Hepatocyte (in vitro differentiated cells): Measurements from ENCODE around the gene ACOX3. TPM values are rescaled to one million over a fixed set of nuclear protein-coding genes. Genes with fewer than 3 reads are reported as not detected.

Experiments
- DNase-seq: peaks from one replicate; pipeline ENCODE4 v3.0.0-alpha.2; 2016; ENCODE audit warnings: low spot score
- H2AFZ ChIP-seq: fragments of 200-600 bp; sonication (generic); 2 replicates; pipeline ENCODE4 v1.6.0; 2016; ENCODE audit warnings: antibody characterized with exemption, mild to moderate bottlenecking
- H3K27ac ChIP-seq: fragments of 200-600 bp; sonication (generic); 2 replicates; pipeline ENCODE4 v1.5.1; 2016; ENCODE audit warnings: mild to moderate bottlenecking
- H3K27me3 ChIP-seq: fragments of 200-600 bp; sonication (generic); 2 replicates; pipeline ENCODE4 v1.6.1; 2016
- H3K36me3 ChIP-seq: fragments of 200-600 bp; sonication (generic); replicated peaks from 2 replicates; pipeline ENCODE4 v1.5.1; 2016; ENCODE audit warnings: low read depth; ENCODE audit not compliant: insufficient read depth
- H3K4me1 ChIP-seq: fragments of 200-600 bp; sonication (generic); 2 replicates; pipeline ENCODE4 v1.5.1; 2016; ENCODE audit warnings: mild to moderate bottlenecking, moderate library complexity; ENCODE audit not compliant: insufficient read depth
- H3K4me2 ChIP-seq: fragments of 200-600 bp; sonication (generic); 2 replicates; pipeline ENCODE4 v1.6.0; 2016
- H3K4me3 ChIP-seq: fragments of 200-600 bp; sonication (generic); 2 replicates; pipeline ENCODE4 v1.5.1; 2016; ENCODE audit warnings: mild to moderate bottlenecking
- H3K79me2 ChIP-seq: fragments of 200-600 bp; sonication (generic); 2 replicates; pipeline ENCODE4 v1.6.0; 2017; ENCODE audit warnings: mild to moderate bottlenecking
- H3K9me2 ChIP-seq: fragments of 200-600 bp; sonication (generic); replicated peaks from 2 replicates; pipeline ENCODE4 v1.6.0; 2017; ENCODE audit warnings: mild to moderate bottlenecking; ENCODE audit not compliant: insufficient read depth
- H3K9me3 ChIP-seq: fragments of 200-600 bp; sonication (generic); 2 replicates; pipeline ENCODE4 v1.5.1; 2016; ENCODE audit warnings: low read depth, mild to moderate bottlenecking
- H4K20me1 ChIP-seq: fragments of 200-600 bp; sonication (generic); 2 replicates; pipeline ENCODE4 v1.6.0; 2016; ENCODE audit warnings: mild to moderate bottlenecking; ENCODE audit not compliant: insufficient read depth, poor library complexity, severe bottlenecking
- CTCF ChIP-seq: fragments of 200-600 bp; sonication (generic); IDR thresholded peaks from 2 replicates; pipeline ENCODE4 v1.5.1; 2016; ENCODE audit warnings: antibody characterized with exemption, mild to moderate bottlenecking; ENCODE audit not compliant: poor library complexity
- EZH2 ChIP-seq: fragments of 200-600 bp; sonication (generic); IDR thresholded peaks from 2 replicates; pipeline ENCODE4 v1.6.1; 2016; ENCODE audit warnings: antibody characterized with exemption, mild to moderate bottlenecking, borderline replicate concordance
- EZH2phosphoT487 ChIP-seq: fragments of 200-600 bp; sonication (generic); IDR thresholded peaks from one replicate; pipeline ENCODE4 v1.6.1; 2018; ENCODE audit warnings: antibody characterized with exemption, mild to moderate bottlenecking, low read depth, moderate library complexity; ENCODE audit not compliant: unreplicated experiment, severe bottlenecking
- WGBS: methylation state at CpG from one replicate; pipeline ENCODE4 v1.1.6; 2016; ENCODE audit warnings: low lambda C conversion rate; ENCODE audit errors: missing lambda C conversion rate; 5-methylcytosine and 5-hydroxymethylcytosine counted together
- polyA plus RNA-seq: library from polyadenylated mRNA; unstranded; fragments of >200 nt; fragmentation: Nextera tagmentation; extraction: Ambion mirVana; gene quantifications from 2 replicates; pipeline ENCODE4 v1.2.1, GENCODE V29; 2016
- total RNA-seq: library from RNA; depleted of rRNA; stranded (reverse); fragments of >200 nt; gene quantifications from 2 replicates; pipeline ENCODE4 v1.2.3, GENCODE V29; 2014

Gene ACOX3
- total and polyA plus RNA-seq, 2 experiments from 2014 or later = 17.6 to 22.5 TPM

GRCh38 chr4:8338351-8338961, 102.1 kb downstream of the ACOX3 start:
- no peaks in the 10 kb centered on the region for H3K79me2 ChIP-seq
- no peak for DNase-seq
- H3K4me3 ChIP-seq = no peak overlapping the region
- no peak overlapping the region for H2AFZ ChIP-seq
- no peak overlapping the region for H3K27ac ChIP-seq
- no peak for TF ChIP-seq EZH2phosphoT487
- peaks cover 3% of the 10 kb centered on the region for H3K27me3 ChIP-seq
- no peak overlapping the region for H3K4me2 ChIP-seq
- H3K4me1 ChIP-seq = no peaks in the 10 kb centered on the region
- no peaks in the 10 kb centered on the region for H3K9me3 ChIP-seq
- no peaks in the 10 kb centered on the region for H3K36me3 ChIP-seq
- 78% methylated on average over 4 of the region's 4 CpGs for WGBS
- no peaks in the 10 kb centered on the region for H3K9me2 ChIP-seq
- H4K20me1 ChIP-seq = no peaks in the 10 kb centered on the region

- Histone ChIP-seq H3K79me2 (no peaks in the 10 kb centered on the region), H3K4me2 (no peak overlapping the region), H2AFZ (no peak overlapping the region), H3K4me3 (no peak overlapping the region), H4K20me1 (no peaks in the 10 kb centered on the region), H3K4me1 (no peaks in the 10 kb centered on the region), H3K9me3 (no peaks in the 10 kb centered on the region), H3K27me3 (peaks cover 3% of the 10 kb centered on the region), H3K9me2 (no peaks in the 10 kb centered on the region), H3K27ac (no peak overlapping the region), H3K36me3 (no peaks in the 10 kb centered on the region)
- TF ChIP-seq EZH2phosphoT487 = no peak
- no peak for TF ChIP-seq CTCF
- TF ChIP-seq EZH2 = no peak
- DNase-seq = no peak
- 85% methylated on average over 7 of the region's 7 CpGs for WGBS
These were observed 104.0 kb downstream of the ACOX3 start for GRCh38 chr4:8336412-8337075.

GRCh38 chr4:8335848-8336247, 104.7 kb downstream of the ACOX3 start:
- Histone ChIP-seq H3K4me1 (no peaks in the 10 kb centered on the region), H4K20me1 (no peaks in the 10 kb centered on the region), H3K27ac (no peak overlapping the region), H3K27me3 (peaks cover 3% of the 10 kb centered on the region), H3K9me3 (no peaks in the 10 kb centered on the region), H2AFZ (no peak overlapping the region), H3K4me3 (no peak overlapping the region), H3K36me3 (no peaks in the 10 kb centered on the region), H3K9me2 (no peaks in the 10 kb centered on the region), H3K4me2 (no peak overlapping the region), H3K79me2 (no peaks in the 10 kb centered on the region)
- WGBS = 98% methylated on average over 2 of the region's 2 CpGs
- DNase-seq = no peak
- TF ChIP-seq CTCF (no peak), EZH2 (no peak), EZH2phosphoT487 (no peak)

GRCh38 chr4:8334786-8335460, 105.6 kb downstream of the ACOX3 start:
- Histone ChIP-seq H3K79me2 (no peaks in the 10 kb centered on the region), H3K9me3 (no peaks in the 10 kb centered on the region), H3K4me3 (no peak overlapping the region), H3K27me3 (peaks cover 3% of the 10 kb centered on the region), H3K27ac (no peak overlapping the region), H2AFZ (no peak overlapping the region), H3K4me2 (no peak overlapping the region), H3K9me2 (no peaks in the 10 kb centered on the region), H3K36me3 (no peaks in the 10 kb centered on the region), H4K20me1 (no peaks in the 10 kb centered on the region), H3K4me1 (no peaks in the 10 kb centered on the region)
- TF ChIP-seq EZH2phosphoT487 (no peak), CTCF (no peak), EZH2 (no peak)
- 76% methylated on average over 13 of the region's 13 CpGs for WGBS
- peak; percentile 49 for DNase-seq
